Gastrocnemius medialis (tissue), 4 donors: ENCODE results near the gene CSKMT.

Source experiments
- CTCF ChIP-seq, 5 experiments: fragments of 450-650 bp in 3 of 5; fragments of 200-600 bp in 2 of 5; sonication (generic) in 2 of 5; IDR thresholded peaks in 4 of 5; conservative IDR thresholded peaks in 1 of 5; 1 replicate in 4 of 5; 2 replicates in 1 of 5; pipeline ENCODE4 v1.5.1; 2016 to 2019; ENCODE audit warnings: antibody characterized with exemption in 5 of 5, mild to moderate bottlenecking in 3 of 5, moderate library complexity in 3 of 5
- POLR2A ChIP-seq, 2 donors: fragments of 450-650 bp; IDR thresholded peaks; one replicate each; pipeline ENCODE4 v1.6.1; 2017; ENCODE audit warnings: antibody characterized with exemption in 2 of 2, mild to moderate bottlenecking in 2 of 2, moderate library complexity in 2 of 2

GRCh38 chr11:62678770-62679696 lies 13.9 kb downstream of the CSKMT start, which contains the start of gene UBXN1:
- TF ChIP-seq CTCF (IDR thresholded peaks at IDR 0.05 in 4 of 5, conservative IDR thresholded peaks at IDR 0.05 in 1 of 5), result no peak
- peak; percentile 75 to 85 for TF ChIP-seq POLR2A (IDR thresholded peaks at IDR 0.05)
